Neural progenitor cell (in vitro differentiated cells): Measurements from ENCODE around the gene ZIC4. TPM values are rescaled to one million over a fixed set of nuclear protein-coding genes. Genes with fewer than 3 reads are reported as not detected.

Source experiments
- DNase-seq: peaks from one replicate; pipeline ENCODE4 v3.0.0-alpha.2; 2016; ENCODE audit warnings: low spot score
- H2AFZ ChIP-seq: fragments of 200-600 bp; sonication (generic); replicated peaks from 2 replicates; pipeline ENCODE4 v1.6.1; 2016; ENCODE audit warnings: antibody characterized with exemption
- H3F3A ChIP-seq: fragments of 200-600 bp; sonication (generic); 2 replicates; pipeline ENCODE4 v1.6.1; 2016; ENCODE audit warnings: antibody characterized with exemption, low read depth
- H3K27ac ChIP-seq: fragments of 200-600 bp; sonication (generic); 2 replicates; pipeline ENCODE4 v1.5.1; 2016; ENCODE audit warnings: mild to moderate bottlenecking
- H3K27me3 ChIP-seq: fragments of 200-600 bp; sonication (generic); 2 replicates; pipeline ENCODE4 v1.6.1; 2016; ENCODE audit warnings: mild to moderate bottlenecking, moderate library complexity
- H3K36me3 ChIP-seq: fragments of 200-600 bp; sonication (generic); 2 replicates; pipeline ENCODE4 v1.5.1; 2016
- H3K4me1 ChIP-seq: fragments of 200-600 bp; sonication (generic); 2 replicates; pipeline ENCODE4 v1.6.1; 2016; ENCODE audit warnings: mixed run types
- H3K4me2 ChIP-seq: fragments of 200-600 bp; sonication (generic); 2 replicates; pipeline ENCODE4 v1.6.1; 2016
- H3K4me3 ChIP-seq: fragments of 200-600 bp; sonication (generic); 2 replicates; pipeline ENCODE4 v1.5.1; 2016
- H3K79me2 ChIP-seq: fragments of 200-600 bp; sonication (generic); 2 replicates; pipeline ENCODE4 v1.6.1; 2016; ENCODE audit warnings: low read depth
- H3K9ac ChIP-seq: fragments of 200-600 bp; sonication (generic); 2 replicates; pipeline ENCODE4 v1.6.1; 2016
- H3K9me3 ChIP-seq: fragments of 200-600 bp; sonication (generic); 2 replicates; pipeline ENCODE4 v1.5.1; 2016; ENCODE audit warnings: low read depth
- H4K20me1 ChIP-seq: fragments of 200-600 bp; sonication (generic); 2 replicates; pipeline ENCODE4 v1.6.1; 2016; ENCODE audit warnings: low read depth
- H3K27ac Mint-ChIP-seq: 3 replicates; pipeline ENCODE4 v1.8.0; 2021; ENCODE audit warnings: mixed read lengths
- H3K27me3 Mint-ChIP-seq: 2 replicates; pipeline ENCODE4 v1.8.0; 2022; ENCODE audit warnings: low read depth, mild to moderate bottlenecking, inconsistent platforms, moderate library complexity, mixed read lengths; ENCODE audit not compliant: insufficient read depth
- H3K36me3 Mint-ChIP-seq: 3 replicates; pipeline ENCODE4 v1.8.0; 2021; ENCODE audit warnings: mixed read lengths
- H3K4me1 Mint-ChIP-seq: 3 replicates; pipeline ENCODE4 v1.8.0; 2021; ENCODE audit warnings: mixed read lengths
- H3K4me3 Mint-ChIP-seq: 3 replicates; pipeline ENCODE4 v1.8.0; 2021; ENCODE audit warnings: mild to moderate bottlenecking, moderate library complexity, mixed read lengths
- H3K9me3 Mint-ChIP-seq: 3 replicates; pipeline ENCODE4 v1.8.0; 2020; ENCODE audit warnings: mixed read lengths
- EZH2 ChIP-seq: fragments of 200-600 bp; sonication (generic); IDR thresholded peaks from 2 replicates; pipeline ENCODE4 v1.6.1; 2017; ENCODE audit warnings: antibody characterized with exemption, mild to moderate bottlenecking, moderate library complexity
- EZH2phosphoT487 ChIP-seq: fragments of 200-600 bp; sonication (generic); IDR thresholded peaks from 2 replicates; pipeline ENCODE4 v1.6.1; 2017; ENCODE audit warnings: antibody characterized with exemption
- total RNA-seq: library from RNA; depleted of rRNA; stranded (reverse); fragments of >200 nt; gene quantifications from 2 replicates; pipeline ENCODE4 v1.2.3, GENCODE V29; 2015; ENCODE audit warnings: low replicate concordance
- TF ChIP-seq, protein P1 (sequence below): fragments of 200-600 bp; sonication (generic); IDR thresholded peaks from 2 replicates; pipeline ENCODE4 v1.5.1; 2017; ENCODE audit warnings: antibody characterized with exemption, mild to moderate bottlenecking

Gene ZIC4
- total RNA-seq, 1 donor from 2014 or later, result 0.64 TPM

DNA sequence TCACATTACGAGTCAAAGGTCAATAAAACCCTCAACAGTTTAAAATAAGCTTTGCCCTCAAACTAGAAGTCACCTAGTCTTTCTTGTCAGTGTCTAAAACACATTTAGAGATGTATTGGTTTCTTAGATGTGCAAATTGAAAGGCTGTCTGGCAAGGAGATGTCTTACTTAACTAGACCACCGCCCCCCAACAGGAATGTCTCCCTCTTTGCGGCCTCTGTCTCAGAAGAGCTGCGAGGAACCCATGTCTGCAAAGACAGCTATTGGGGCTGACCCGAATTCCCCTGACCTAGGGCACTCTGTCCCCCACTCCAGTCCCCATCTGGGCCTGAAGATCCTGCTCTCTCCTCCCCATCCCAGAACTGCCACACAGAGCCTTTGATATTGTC is 46.3 kb downstream of the ZIC4 start:
- Mint-ChIP-seq H3K9me3 (peaks cover 4% of the 10 kb centered on the region), H3K4me1 (peaks cover 94% of the 10 kb centered on the region), H3K27ac (peak overlapping the region; percentile 97), H3K36me3 (peaks cover 5% of the 10 kb centered on the region), H3K4me3 (peak overlapping the region; percentile 70), H3K27me3 (peaks cover 17% of the 10 kb centered on the region)
- peaks cover 34% of the 10 kb centered on the region for H4K20me1 ChIP-seq
- H3K27ac ChIP-seq, result no peak overlapping the region
- peaks cover 100% of the 10 kb centered on the region for H3K27me3 ChIP-seq
- H3K9ac ChIP-seq, result no peak overlapping the region
- H3K9me3 ChIP-seq, result no peaks in the 10 kb centered on the region
- no peak overlapping the region for H2AFZ ChIP-seq
- H3F3A ChIP-seq, result peaks cover 46% of the 10 kb centered on the region
- peak overlapping the region; percentile 68 for H3K4me2 ChIP-seq
- H3K79me2 ChIP-seq, result no peaks in the 10 kb centered on the region
- H3K4me1 ChIP-seq, result peaks cover 48% of the 10 kb centered on the region
- H3K36me3 ChIP-seq, result no peaks in the 10 kb centered on the region
- no peak for DNase-seq
- no peak overlapping the region for H3K4me3 ChIP-seq
- TF ChIP-seq EZH2 (no peak), EZH2phosphoT487 (no peak)
- TF ChIP-seq, protein P1, sequence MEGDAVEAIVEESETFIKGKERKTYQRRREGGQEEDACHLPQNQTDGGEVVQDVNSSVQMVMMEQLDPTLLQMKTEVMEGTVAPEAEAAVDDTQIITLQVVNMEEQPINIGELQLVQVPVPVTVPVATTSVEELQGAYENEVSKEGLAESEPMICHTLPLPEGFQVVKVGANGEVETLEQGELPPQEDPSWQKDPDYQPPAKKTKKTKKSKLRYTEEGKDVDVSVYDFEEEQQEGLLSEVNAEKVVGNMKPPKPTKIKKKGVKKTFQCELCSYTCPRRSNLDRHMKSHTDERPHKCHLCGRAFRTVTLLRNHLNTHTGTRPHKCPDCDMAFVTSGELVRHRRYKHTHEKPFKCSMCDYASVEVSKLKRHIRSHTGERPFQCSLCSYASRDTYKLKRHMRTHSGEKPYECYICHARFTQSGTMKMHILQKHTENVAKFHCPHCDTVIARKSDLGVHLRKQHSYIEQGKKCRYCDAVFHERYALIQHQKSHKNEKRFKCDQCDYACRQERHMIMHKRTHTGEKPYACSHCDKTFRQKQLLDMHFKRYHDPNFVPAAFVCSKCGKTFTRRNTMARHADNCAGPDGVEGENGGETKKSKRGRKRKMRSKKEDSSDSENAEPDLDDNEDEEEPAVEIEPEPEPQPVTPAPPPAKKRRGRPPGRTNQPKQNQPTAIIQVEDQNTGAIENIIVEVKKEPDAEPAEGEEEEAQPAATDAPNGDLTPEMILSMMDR, result no peak

DNA sequence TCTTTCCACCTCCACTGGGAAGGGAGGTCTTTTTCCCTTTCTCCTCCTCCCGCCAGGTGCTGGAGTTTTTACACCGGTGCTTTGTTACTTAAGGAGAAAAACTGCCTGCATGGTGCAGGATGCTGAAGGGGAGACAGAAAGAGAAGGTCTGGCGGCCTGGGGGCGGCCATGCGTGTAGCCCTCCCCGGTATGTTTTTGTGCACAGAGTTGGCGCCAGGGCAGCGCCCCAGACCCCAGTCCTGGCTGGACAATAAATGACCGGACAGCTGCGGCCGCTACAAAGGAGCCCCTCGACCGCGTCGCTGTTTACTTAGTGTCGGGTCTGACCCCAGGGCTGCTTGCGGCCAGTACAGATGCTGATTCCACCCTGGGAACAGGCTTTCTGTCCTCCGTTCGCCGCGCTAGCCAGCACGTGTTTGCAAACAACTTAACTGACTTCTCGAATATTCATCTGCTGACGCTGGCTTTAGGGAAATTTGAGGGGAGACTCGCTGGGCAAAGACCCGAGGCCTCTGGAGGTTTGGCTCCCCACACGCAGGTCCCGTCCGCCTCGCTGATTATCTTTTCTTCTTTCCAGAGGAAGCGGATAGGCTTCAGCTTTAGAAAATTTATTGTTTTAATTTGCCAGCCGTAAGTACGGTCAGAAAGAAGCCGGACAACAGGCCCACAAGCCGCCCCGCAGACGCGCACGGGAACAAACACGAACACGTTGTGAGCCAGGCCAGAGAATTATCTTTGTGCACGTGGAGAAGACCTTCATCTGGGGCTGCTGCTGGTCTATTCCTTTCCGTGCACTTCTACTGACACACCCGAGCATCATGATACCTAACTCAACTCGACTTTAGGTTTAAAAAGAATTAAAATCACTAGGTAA is 46.9 kb downstream of the ZIC4 start:
- peak; percentile 79 for DNase-seq
- peak overlapping the region; percentile 74 for H3K4me3 Mint-ChIP-seq

DNA sequence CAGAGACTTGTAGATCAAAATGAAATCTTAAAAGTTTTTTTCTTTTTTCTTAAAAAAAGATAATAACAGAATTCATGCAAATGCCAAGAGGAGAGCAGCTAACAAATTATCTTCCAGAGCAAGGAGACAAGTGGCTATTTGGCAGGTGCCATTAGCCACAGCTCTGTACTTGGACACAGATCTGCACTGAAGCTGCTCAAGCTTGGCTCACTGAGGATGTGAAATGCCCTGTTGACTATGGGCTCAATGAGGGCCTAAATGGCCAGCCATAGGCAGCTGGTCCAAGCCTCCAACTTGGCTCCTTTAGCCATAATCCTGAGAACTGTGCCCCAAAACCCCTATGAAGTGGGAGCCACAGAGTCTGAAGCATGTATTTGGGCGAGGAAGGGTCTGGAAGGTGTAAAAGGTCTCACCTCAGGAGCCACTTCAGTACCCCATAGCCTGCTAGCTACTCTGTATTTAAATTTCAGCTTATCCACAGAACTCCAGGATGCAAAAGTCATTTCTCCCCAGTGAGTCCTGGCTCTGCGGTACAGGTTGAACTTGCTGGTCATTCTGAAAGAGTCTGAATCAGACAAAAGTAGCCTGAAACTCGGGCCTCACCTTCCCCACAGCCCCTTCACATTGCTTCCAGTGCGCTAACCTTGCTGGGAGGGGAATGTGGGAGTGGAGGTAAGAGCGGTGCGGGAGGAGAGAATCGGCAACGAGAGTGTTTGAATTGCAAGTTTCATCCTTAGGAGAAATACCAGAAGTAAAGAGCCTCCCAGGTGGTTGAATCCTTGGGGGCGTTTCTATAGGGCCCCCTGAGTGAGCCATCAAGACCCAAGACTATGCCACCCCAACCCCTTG is 48.0 kb downstream of the ZIC4 start:
- Histone ChIP-seq H3K27ac (no peak overlapping the region), H3K9me3 (no peaks in the 10 kb centered on the region), H3K4me1 (peaks cover 61% of the 10 kb centered on the region), H3F3A (peaks cover 62% of the 10 kb centered on the region), H3K4me2 (peak overlapping the region; percentile 68), H3K9ac (no peak overlapping the region), H3K27me3 (peaks cover 84% of the 10 kb centered on the region), H2AFZ (no peak overlapping the region), H3K79me2 (no peaks in the 10 kb centered on the region), H3K4me3 (no peak overlapping the region), H3K36me3 (no peaks in the 10 kb centered on the region), H4K20me1 (peaks cover 34% of the 10 kb centered on the region)
- peaks cover 4% of the 10 kb centered on the region for H3K9me3 Mint-ChIP-seq
- peaks cover 2% of the 10 kb centered on the region for H3K36me3 Mint-ChIP-seq
- H3K4me1 Mint-ChIP-seq, result peaks cover 94% of the 10 kb centered on the region
- peak overlapping the region; percentile 64 for H3K27ac Mint-ChIP-seq
- peaks cover 16% of the 10 kb centered on the region for H3K27me3 Mint-ChIP-seq
- H3K4me3 Mint-ChIP-seq, result peak overlapping the region; percentile 74
- no peak for DNase-seq
- TF ChIP-seq EZH2 (peak; percentile 25), EZH2phosphoT487 (no peak)

More for the DNA sequence above, 46.9 kb downstream of the ZIC4 start:
- Mint-ChIP-seq H3K27me3 (peaks cover 13% of the 10 kb centered on the region), H3K36me3 (peaks cover 2% of the 10 kb centered on the region), H3K27ac (peak overlapping the region; percentile 97), H3K4me1 (peaks cover 94% of the 10 kb centered on the region), H3K9me3 (peaks cover 4% of the 10 kb centered on the region)
- Histone ChIP-seq H3K9ac (no peak overlapping the region), H3K4me1 (peaks cover 51% of the 10 kb centered on the region), H3K4me2 (peak overlapping the region; percentile 68), H3K36me3 (no peaks in the 10 kb centered on the region), H3K4me3 (peak overlapping the region; percentile 32), H2AFZ (no peak overlapping the region), H3K9me3 (no peaks in the 10 kb centered on the region), H3K79me2 (no peaks in the 10 kb centered on the region), H4K20me1 (peaks cover 34% of the 10 kb centered on the region), H3F3A (peaks cover 52% of the 10 kb centered on the region), H3K27me3 (peaks cover 95% of the 10 kb centered on the region), H3K27ac (no peak overlapping the region)
- TF ChIP-seq, protein P1, result no peak
- TF ChIP-seq EZH2phosphoT487 (peak; percentile 52), EZH2 (peak; percentile 91)
